GM23338 (cell line): ENCODE results near the gene GNG7. TPM values are rescaled to one million over a fixed set of nuclear protein-coding genes. Genes with fewer than 3 reads are reported as not detected.

ENCODE experiments used
- ATAC-seq: fragments of 200-7000 bp; cut with Tn5 transposase; 3 replicates; pipeline ENCODE4 v1.9.1; 2020
- DNase-seq: peaks from one replicate; pipeline ENCODE4 v3.0.0-alpha.2; 2015; ENCODE audit warnings: low spot score
- H2AFZ ChIP-seq: fragments of 200-600 bp; sonication (generic); 2 replicates; pipeline ENCODE4 v1.8.0; 2016; ENCODE audit warnings: antibody characterized with exemption, mild to moderate bottlenecking, moderate library complexity
- H3F3A ChIP-seq: fragments of 200-600 bp; sonication (generic); replicated peaks from 2 replicates; pipeline ENCODE4 v1.8.0; 2017; ENCODE audit warnings: antibody characterized with exemption, mixed run types, low read depth
- H3K27ac ChIP-seq: fragments of 200-600 bp; sonication (generic); 2 replicates; pipeline ENCODE4 v1.6.1; 2016; ENCODE audit warnings: low read depth
- H3K27me3 ChIP-seq: fragments of 200-600 bp; sonication (generic); 2 replicates; pipeline ENCODE4 v1.8.0; 2016; ENCODE audit warnings: mild to moderate bottlenecking, mixed run types, moderate library complexity; ENCODE audit not compliant: insufficient read depth
- H3K36me3 ChIP-seq: fragments of 200-600 bp; sonication (generic); 2 replicates; pipeline ENCODE4 v1.8.0; 2016; ENCODE audit warnings: mild to moderate bottlenecking; ENCODE audit not compliant: insufficient read depth
- H3K4me1 ChIP-seq: fragments of 200-600 bp; sonication (generic); 2 replicates; pipeline ENCODE4 v1.8.0; 2016; ENCODE audit warnings: mild to moderate bottlenecking, moderate library complexity; ENCODE audit not compliant: insufficient read depth
- H3K4me2 ChIP-seq: fragments of 200-600 bp; sonication (generic); 2 replicates; pipeline ENCODE4 v1.7.1; 2017; ENCODE audit warnings: mixed run types
- H3K4me3 ChIP-seq: fragments of 200-600 bp; sonication (generic); 2 replicates; pipeline ENCODE4 v1.6.1; 2016; ENCODE audit warnings: mixed run types
- H3K79me2 ChIP-seq: fragments of 200-600 bp; sonication (generic); replicated peaks from 2 replicates; pipeline ENCODE4 v1.8.0; 2017; ENCODE audit warnings: mild to moderate bottlenecking; ENCODE audit not compliant: insufficient read depth
- H3K9me2 ChIP-seq: fragments of 200-600 bp; sonication (generic); 2 replicates; pipeline ENCODE4 v1.8.0; 2017; ENCODE audit not compliant: insufficient read depth
- H4K20me1 ChIP-seq: fragments of 200-600 bp; sonication (generic); replicated peaks from 2 replicates; pipeline ENCODE4 v1.8.0; 2017; ENCODE audit warnings: mild to moderate bottlenecking; ENCODE audit not compliant: insufficient read depth
- H3K27ac Mint-ChIP-seq: 2 replicates; pipeline ENCODE4 v1.8.0; 2020; ENCODE audit warnings: inconsistent platforms, mild to moderate bottlenecking, moderate library complexity, mixed read lengths
- H3K27me3 Mint-ChIP-seq: 3 replicates; pipeline ENCODE4 v1.8.0; 2022; ENCODE audit warnings: low read depth, mild to moderate bottlenecking, moderate library complexity, mixed read lengths, inconsistent platforms; ENCODE audit not compliant: insufficient read depth, poor library complexity
- H3K36me3 Mint-ChIP-seq: 3 replicates; pipeline ENCODE4 v1.8.0; 2021; ENCODE audit warnings: low read depth, mild to moderate bottlenecking, inconsistent platforms, moderate library complexity, mixed read lengths
- H3K4me1 Mint-ChIP-seq: 3 replicates; pipeline ENCODE4 v1.8.0; 2020; ENCODE audit warnings: mild to moderate bottlenecking, inconsistent platforms, mixed read lengths
- H3K4me3 Mint-ChIP-seq: 3 replicates; pipeline ENCODE4 v1.8.0; 2021; ENCODE audit warnings: moderate library complexity, mild to moderate bottlenecking, inconsistent platforms, mixed read lengths
- H3K9me3 Mint-ChIP-seq: 3 replicates; pipeline ENCODE4 v1.8.0; 2020; ENCODE audit warnings: moderate library complexity, mild to moderate bottlenecking, inconsistent platforms, mixed read lengths
- ETS1 ChIP-seq: IDR thresholded peaks from 2 replicates; pipeline ENCODE4 v1.6.1; 2016; ENCODE audit warnings: antibody characterized with exemption
- EZH2phosphoT487 ChIP-seq: fragments of 200-600 bp; sonication (generic); IDR thresholded peaks from one replicate; pipeline ENCODE4 v1.8.1; 2018; ENCODE audit warnings: antibody characterized with exemption; ENCODE audit not compliant: unreplicated experiment
- REST ChIP-seq: IDR thresholded peaks from one replicate; pipeline ENCODE4 v1.6.1; 2018; ENCODE audit warnings: antibody characterized with exemption; ENCODE audit not compliant: unreplicated experiment
- STAT1 ChIP-seq: IDR thresholded peaks from one replicate; pipeline ENCODE4 v1.6.1; 2016; ENCODE audit warnings: antibody characterized with exemption; ENCODE audit not compliant: unreplicated experiment
- ZNF114 ChIP-seq: fragments of 250-450 bp; sonication (Bioruptor Pico); IDR thresholded peaks from 2 replicates; pipeline ENCODE4 v1.5.0; 2020; ENCODE audit warnings: mild to moderate bottlenecking, moderate library complexity
- ZNF462 ChIP-seq: fragments of 250-450 bp; sonication (Bioruptor Pico); IDR thresholded peaks from 2 replicates; pipeline ENCODE4 v1.5.0; 2020; ENCODE audit warnings: mild to moderate bottlenecking, moderate library complexity
- polyA plus RNA-seq: library from polyadenylated mRNA; unstranded; fragments of >200 nt; fragmentation: Nextera tagmentation; extraction: Ambion mirVana; gene quantifications from 2 replicates; pipeline ENCODE4 v1.2.1, GENCODE V29; 2016
- total RNA-seq: library from RNA; depleted of rRNA; stranded (reverse); fragments of >200 nt; shearing (Covaris generic); gene quantifications from 2 replicates; pipeline ENCODE4 v1.2.3, GENCODE V29; 2014

GNG7 gene
- total and polyA plus RNA-seq, 2 experiments from 2014 or later: 5.1 to 5.4 TPM

- no peaks in the 10 kb centered on the region; the same call in 1 of the 2 replicates for H4K20me1 ChIP-seq
- no peaks in the 10 kb centered on the region for H3K4me1 ChIP-seq
- H3K36me3 Mint-ChIP-seq: peaks cover 22% of the 10 kb centered on the region
- DNase-seq (no peak), ATAC-seq (no peak)
- TF ChIP-seq REST (no peak), EZH2phosphoT487 (no peak), ZNF462 (CRISPR knock-in tag) (no peak), STAT1 (no peak), ETS1 (no peak), ZNF114 (no peak)
- H3K4me3 ChIP-seq: no peak overlapping the region
- H3K4me2 ChIP-seq: no peak overlapping the region
- peaks cover 16% of the 10 kb centered on the region for H3K27me3 Mint-ChIP-seq
- H3K9me2 ChIP-seq: no peaks in the 10 kb centered on the region
- no peaks in the 10 kb centered on the region for H3K9me3 Mint-ChIP-seq
- H3K4me3 Mint-ChIP-seq: no peak overlapping the region
- no peaks in the 10 kb centered on the region for H3K27me3 ChIP-seq
- no peak overlapping the region for H2AFZ ChIP-seq
- H3F3A ChIP-seq: 0 out of 2 replicates have a peak, but pooled peaks cover 3% of the 10 kb centered on the region
- no peak overlapping the region for H3K27ac Mint-ChIP-seq
- H3K4me1 Mint-ChIP-seq: no peaks in the 10 kb centered on the region
- H3K27ac ChIP-seq: no peak overlapping the region
- H3K36me3 ChIP-seq: no peaks in the 10 kb centered on the region
- H3K79me2 ChIP-seq: no peaks in the 10 kb centered on the region
Measured at GRCh38 chr19:2750808-2751437, 48.4 kb upstream of the GNG7 start.
